ENCODE measurements around the gene RIOX2. TPM values are rescaled to one million over a fixed set of nuclear protein-coding genes. Genes with fewer than 3 reads are reported as not detected.

RIOX2 gene
- polyA plus RNA-seq, 1 donor from 2014 or later: 0.48 TPM

DNA sequence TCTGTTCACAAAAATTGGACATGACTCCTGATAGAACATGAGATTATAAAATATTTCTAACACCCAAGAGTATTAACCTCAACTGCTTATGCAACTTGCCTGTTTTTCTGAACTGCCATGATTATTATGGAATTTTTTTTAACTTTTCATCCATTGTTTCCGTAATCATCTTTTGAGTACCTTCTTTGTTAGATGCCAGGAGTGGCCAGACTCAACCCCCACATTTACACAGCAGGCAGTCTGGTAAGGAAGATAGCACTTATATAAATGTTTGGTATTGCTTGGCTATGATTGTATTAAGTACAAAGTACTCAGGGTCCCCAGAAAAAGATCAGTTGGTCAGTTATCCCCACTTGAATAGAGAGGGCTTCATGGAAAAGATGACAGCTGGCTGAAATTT, 76.1 kb downstream of the RIOX2 start:
- Histone ChIP-seq H3K4me3 (ENCODE audit: low read length) (no peak overlapping the region), H3K9me3 (ENCODE audit: low read length) (no peaks in the 10 kb centered on the region), H3K27ac (ENCODE audit: low read length) (no peak overlapping the region), H3K79me2 (replicated peaks; ENCODE audit: insufficient read depth, low read length) (no peaks in the 10 kb centered on the region), H4K20me1 (ENCODE audit: insufficient read depth) (no peaks in the 10 kb centered on the region), H2AFZ (ENCODE audit: low read depth, low read length) (no peak overlapping the region), H3K4me2 (ENCODE audit: low read length) (no peak overlapping the region), H3K9me2 (ENCODE audit: insufficient read depth, low read length) (no peaks in the 10 kb centered on the region), H3K27me3 (ENCODE audit: insufficient read depth, low read depth, low read length) (no peaks in the 10 kb centered on the region), H3K36me3 (ENCODE audit: insufficient read depth, low read length) (no peaks in the 10 kb centered on the region), H3F3A (ENCODE audit: insufficient read depth, low read length, poor library complexity, severe bottlenecking) (no peaks in the 10 kb centered on the region), H3K9ac (ENCODE audit: low read length) (no peak overlapping the region)
- no peak for TF ChIP-seq EZH2 (IDR thresholded peaks at IDR 0.05; ENCODE audit: borderline replicate concordance, insufficient read depth, low read length, poor library complexity, severe bottlenecking)
- TF ChIP-seq POLR2AphosphoS5 (IDR thresholded peaks at IDR 0.05): no peak
- TF ChIP-seq SMC3 (conservative IDR thresholded peaks at IDR 0.05; ENCODE audit: poor library complexity): no peak
- TF ChIP-seq RAD21 (conservative IDR thresholded peaks at IDR 0.05): no peak
- TF ChIP-seq MXI1 (conservative IDR thresholded peaks at IDR 0.05; ENCODE audit: poor library complexity, severe bottlenecking): no peak
- TF ChIP-seq, protein P1, sequence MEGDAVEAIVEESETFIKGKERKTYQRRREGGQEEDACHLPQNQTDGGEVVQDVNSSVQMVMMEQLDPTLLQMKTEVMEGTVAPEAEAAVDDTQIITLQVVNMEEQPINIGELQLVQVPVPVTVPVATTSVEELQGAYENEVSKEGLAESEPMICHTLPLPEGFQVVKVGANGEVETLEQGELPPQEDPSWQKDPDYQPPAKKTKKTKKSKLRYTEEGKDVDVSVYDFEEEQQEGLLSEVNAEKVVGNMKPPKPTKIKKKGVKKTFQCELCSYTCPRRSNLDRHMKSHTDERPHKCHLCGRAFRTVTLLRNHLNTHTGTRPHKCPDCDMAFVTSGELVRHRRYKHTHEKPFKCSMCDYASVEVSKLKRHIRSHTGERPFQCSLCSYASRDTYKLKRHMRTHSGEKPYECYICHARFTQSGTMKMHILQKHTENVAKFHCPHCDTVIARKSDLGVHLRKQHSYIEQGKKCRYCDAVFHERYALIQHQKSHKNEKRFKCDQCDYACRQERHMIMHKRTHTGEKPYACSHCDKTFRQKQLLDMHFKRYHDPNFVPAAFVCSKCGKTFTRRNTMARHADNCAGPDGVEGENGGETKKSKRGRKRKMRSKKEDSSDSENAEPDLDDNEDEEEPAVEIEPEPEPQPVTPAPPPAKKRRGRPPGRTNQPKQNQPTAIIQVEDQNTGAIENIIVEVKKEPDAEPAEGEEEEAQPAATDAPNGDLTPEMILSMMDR (IDR thresholded peaks at IDR 0.05; ENCODE audit: poor library complexity, severe bottlenecking): no peak
- no peak for TF ChIP-seq TAF1 (IDR thresholded peaks at IDR 0.05; ENCODE audit: low read depth)
- TF ChIP-seq, protein P2, sequence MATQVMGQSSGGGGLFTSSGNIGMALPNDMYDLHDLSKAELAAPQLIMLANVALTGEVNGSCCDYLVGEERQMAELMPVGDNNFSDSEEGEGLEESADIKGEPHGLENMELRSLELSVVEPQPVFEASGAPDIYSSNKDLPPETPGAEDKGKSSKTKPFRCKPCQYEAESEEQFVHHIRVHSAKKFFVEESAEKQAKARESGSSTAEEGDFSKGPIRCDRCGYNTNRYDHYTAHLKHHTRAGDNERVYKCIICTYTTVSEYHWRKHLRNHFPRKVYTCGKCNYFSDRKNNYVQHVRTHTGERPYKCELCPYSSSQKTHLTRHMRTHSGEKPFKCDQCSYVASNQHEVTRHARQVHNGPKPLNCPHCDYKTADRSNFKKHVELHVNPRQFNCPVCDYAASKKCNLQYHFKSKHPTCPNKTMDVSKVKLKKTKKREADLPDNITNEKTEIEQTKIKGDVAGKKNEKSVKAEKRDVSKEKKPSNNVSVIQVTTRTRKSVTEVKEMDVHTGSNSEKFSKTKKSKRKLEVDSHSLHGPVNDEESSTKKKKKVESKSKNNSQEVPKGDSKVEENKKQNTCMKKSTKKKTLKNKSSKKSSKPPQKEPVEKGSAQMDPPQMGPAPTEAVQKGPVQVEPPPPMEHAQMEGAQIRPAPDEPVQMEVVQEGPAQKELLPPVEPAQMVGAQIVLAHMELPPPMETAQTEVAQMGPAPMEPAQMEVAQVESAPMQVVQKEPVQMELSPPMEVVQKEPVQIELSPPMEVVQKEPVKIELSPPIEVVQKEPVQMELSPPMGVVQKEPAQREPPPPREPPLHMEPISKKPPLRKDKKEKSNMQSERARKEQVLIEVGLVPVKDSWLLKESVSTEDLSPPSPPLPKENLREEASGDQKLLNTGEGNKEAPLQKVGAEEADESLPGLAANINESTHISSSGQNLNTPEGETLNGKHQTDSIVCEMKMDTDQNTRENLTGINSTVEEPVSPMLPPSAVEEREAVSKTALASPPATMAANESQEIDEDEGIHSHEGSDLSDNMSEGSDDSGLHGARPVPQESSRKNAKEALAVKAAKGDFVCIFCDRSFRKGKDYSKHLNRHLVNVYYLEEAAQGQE (IDR thresholded peaks at IDR 0.05; ENCODE audit: borderline replicate concordance): no peak
- no peak for TF ChIP-seq EP300 (conservative IDR thresholded peaks at IDR 0.05; ENCODE audit: poor library complexity, severe bottlenecking)

DNA sequence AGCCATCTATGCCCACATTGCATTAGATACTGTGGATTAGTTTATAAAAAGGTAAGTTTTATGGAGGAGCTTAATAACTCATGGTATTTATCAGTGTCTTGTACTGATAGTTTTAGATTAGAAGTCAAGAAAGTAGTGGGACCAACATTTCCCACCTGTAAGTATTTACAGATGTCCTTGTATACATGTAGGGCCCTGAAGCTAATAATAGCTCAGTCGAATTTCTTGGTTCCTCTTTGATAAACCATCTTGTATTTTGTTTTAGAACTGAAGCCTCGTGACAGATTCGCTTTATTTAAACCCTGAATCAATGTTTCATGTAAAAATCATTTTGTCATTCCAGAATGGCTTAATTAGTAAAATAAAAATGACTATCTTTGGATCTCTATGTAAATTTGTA, 77.0 kb downstream of the RIOX2 start:
- no peaks in the 10 kb centered on the region for H3K36me3 ChIP-seq (ENCODE audit: insufficient read depth, low read length)
- H3K9me3 ChIP-seq (ENCODE audit: low read length): no peaks in the 10 kb centered on the region
- no peaks in the 10 kb centered on the region for H4K20me1 ChIP-seq (ENCODE audit: insufficient read depth)
- H3K27me3 ChIP-seq (ENCODE audit: insufficient read depth, low read depth, low read length): no peaks in the 10 kb centered on the region
- no peak overlapping the region for H2AFZ ChIP-seq (ENCODE audit: low read depth, low read length)
- no peak overlapping the region for H3K27ac ChIP-seq (ENCODE audit: low read length)
- no peaks in the 10 kb centered on the region for H3K79me2 ChIP-seq (replicated peaks; ENCODE audit: insufficient read depth, low read length)
- no peak overlapping the region for H3K4me2 ChIP-seq (ENCODE audit: low read length)
- TF ChIP-seq, protein P2 (IDR thresholded peaks at IDR 0.05; ENCODE audit: borderline replicate concordance): no peak
- TF ChIP-seq, protein P1 (IDR thresholded peaks at IDR 0.05; ENCODE audit: poor library complexity, severe bottlenecking): no peak
- TF ChIP-seq TAF1 (IDR thresholded peaks at IDR 0.05; ENCODE audit: low read depth) (no peak), POLR2AphosphoS5 (IDR thresholded peaks at IDR 0.05) (no peak), RAD21 (conservative IDR thresholded peaks at IDR 0.05) (no peak), MXI1 (conservative IDR thresholded peaks at IDR 0.05; ENCODE audit: poor library complexity, severe bottlenecking) (no peak), EP300 (conservative IDR thresholded peaks at IDR 0.05; ENCODE audit: poor library complexity, severe bottlenecking) (no peak), EZH2 (IDR thresholded peaks at IDR 0.05; ENCODE audit: borderline replicate concordance, insufficient read depth, low read length, poor library complexity, severe bottlenecking) (no peak), SMC3 (conservative IDR thresholded peaks at IDR 0.05; ENCODE audit: poor library complexity) (no peak)
- H3F3A ChIP-seq (ENCODE audit: insufficient read depth, low read length, poor library complexity, severe bottlenecking): no peaks in the 10 kb centered on the region
- no peaks in the 10 kb centered on the region for H3K9me2 ChIP-seq (ENCODE audit: insufficient read depth, low read length)
- H3K9ac ChIP-seq (ENCODE audit: low read length): no peak overlapping the region
- no peak overlapping the region for H3K4me3 ChIP-seq (ENCODE audit: low read length)

All from neural cell (in vitro differentiated cells).